ENCODE results near the gene MYO1F.

MYO1F gene

DNA sequence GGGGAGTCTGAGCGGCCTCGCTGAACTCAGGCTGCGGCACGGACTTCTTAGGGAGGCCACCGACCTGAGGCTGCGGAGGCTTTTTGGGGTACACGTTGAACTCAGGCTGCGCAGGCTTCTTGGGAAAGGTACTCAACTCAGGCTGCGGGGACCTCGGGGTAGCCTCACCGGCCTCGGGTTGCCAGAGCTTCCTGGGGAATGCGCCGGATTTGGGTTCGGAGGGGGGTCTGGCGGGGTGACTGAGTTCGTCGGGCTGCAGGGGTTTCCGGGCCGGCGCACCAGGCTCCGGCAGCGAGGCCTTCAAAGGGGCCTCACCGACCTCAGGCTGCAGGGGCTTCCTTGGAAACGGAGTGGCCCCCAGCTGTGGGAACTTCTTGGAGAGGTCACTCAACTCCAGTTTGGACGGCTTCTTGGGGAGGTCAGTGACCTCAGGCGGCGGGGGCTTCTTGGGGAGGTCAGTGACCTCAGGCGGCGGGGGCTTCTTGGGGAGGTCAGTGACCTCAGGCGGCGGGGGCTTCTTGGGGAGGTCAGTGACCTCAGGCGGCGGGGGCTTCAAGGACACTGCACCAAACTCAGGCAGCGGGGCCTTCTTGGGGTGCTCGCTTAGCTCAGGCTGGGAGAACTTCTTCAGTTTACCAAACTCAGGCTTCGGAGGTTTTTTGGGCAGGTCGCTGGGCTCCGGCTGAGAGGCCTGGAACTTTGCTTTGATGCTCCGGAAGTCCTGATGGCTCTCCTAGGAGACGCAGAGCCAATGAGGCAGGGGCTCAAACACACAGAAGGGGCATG, 78.0 kb downstream of the MYO1F start:
- DNase-seq (ENCODE audit: low read depth in 1 of 2, low spot score in 1 of 2), result no peak

- no peak for DNase-seq (ENCODE audit: low read depth in 1 of 2, low spot score in 1 of 2)
These were observed 78.9 kb downstream of the MYO1F start for GRCh38 chr19:8498295-8498694.

DNA sequence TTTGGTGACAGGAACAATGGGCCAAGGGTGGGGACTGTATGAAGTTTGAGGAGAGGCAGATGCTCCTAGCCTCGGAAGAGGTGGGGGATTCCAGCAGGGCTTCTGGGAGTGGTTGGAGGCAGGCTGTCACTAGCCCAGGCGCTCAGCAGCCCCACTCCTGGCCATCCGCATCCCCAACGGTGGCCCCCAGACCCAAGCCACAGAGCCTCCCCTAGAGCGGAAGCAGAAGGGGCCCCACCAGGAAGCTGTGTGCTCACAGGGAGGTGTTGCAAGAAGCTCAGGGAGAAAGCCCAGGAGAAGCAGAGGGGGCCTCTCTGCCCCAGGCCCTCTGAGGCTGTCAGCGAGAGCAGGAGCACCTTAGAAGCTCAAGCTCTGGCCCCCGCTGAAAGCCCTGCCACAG, 83.1 kb downstream of the MYO1F start:
- DNase-seq (ENCODE audit: low read depth in 1 of 2, low spot score in 1 of 2), result no peak

DNA sequence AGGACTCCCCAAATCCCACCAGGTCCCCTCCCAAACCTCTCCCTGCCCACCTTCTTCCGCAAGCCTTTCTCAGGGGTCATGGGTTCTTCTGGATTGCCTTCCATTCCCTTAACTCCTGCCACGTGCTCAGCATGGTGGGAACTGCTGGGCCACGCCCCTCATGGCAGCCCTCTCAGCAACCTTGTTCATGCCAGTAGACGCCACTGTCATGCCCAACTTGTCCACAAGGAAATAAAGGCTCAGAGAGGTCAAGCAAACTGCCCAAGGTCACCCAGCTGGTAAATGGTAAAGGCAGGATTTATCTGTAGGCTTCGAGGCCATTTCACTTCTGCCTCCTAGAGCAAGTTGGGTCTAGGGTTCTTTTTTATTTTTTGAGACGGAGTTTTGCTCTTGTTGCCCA, 85.7 kb downstream of the MYO1F start:
- no peak for DNase-seq (ENCODE audit: low read depth in 1 of 2, low spot score in 1 of 2)

DNA sequence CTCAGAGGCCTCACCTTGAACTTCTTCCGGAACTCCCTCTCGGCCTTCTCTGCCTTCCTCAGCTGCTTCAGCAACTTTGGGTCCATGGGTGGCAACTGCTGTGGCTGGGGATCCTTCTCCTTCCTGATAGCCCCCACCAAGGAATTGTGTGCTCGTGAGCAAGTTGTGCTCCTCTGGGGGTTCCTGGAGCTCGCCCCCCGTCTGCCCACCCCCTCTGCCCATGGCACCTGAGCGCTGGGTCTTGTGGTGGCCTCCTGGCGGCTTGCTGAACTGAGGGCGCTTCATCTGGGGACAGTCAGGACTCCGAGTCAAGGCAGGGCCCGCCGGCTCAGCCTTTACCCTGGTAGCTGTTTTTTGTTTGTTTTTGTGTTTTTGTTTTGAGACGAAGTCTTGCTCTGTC, 86.4 kb downstream of the MYO1F start:
- DNase-seq (ENCODE audit: low read depth in 1 of 2, low spot score in 1 of 2), result no peak

- DNase-seq (ENCODE audit: low read depth in 1 of 2, low spot score in 1 of 2), result no peak
These were observed 86.9 kb downstream of the MYO1F start for GRCh38 chr19:8490395-8490760.

GRCh38 chr19:8489561-8490394, 87.5 kb downstream of the MYO1F start:
- DNase-seq (ENCODE audit: low read depth in 1 of 2, low spot score in 1 of 2), result no peak

DNA sequence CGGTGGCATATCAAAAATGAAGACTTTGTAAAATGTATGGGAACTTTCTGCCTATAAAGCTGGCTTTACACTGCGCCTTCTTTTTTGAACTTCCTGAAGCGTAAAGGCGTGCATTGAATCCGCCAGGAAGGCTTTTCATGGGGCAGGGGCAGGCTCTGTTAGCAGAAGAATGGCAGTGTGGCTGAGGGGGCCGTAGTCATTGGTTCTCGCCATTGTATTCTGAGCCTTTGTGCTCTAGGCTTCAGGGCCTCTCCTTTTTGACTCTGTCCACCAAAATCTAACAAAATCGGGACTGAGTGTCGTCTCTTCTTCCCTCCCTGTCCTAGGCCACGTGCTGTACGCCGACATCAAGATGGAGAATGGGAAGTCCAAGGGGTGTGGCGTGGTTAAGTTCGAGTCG, 88.9 kb downstream of the MYO1F start:
- DNase-seq (ENCODE audit: low read depth in 1 of 2, low spot score in 1 of 2), result no peak

- DNase-seq (ENCODE audit: low read depth in 1 of 2, low spot score in 1 of 2), result peak in 1 of 2 donors; percentile 28
These were observed 89.9 kb downstream of the MYO1F start for GRCh38 chr19:8487137-8487851.

- no peak for DNase-seq (ENCODE audit: low read depth in 1 of 2, low spot score in 1 of 2)
These were observed 90.5 kb downstream of the MYO1F start for GRCh38 chr19:8486661-8487136.

GRCh38 chr19:8485561-8486371, 91.5 kb downstream of the MYO1F start:
- DNase-seq (ENCODE audit: low read depth in 1 of 2, low spot score in 1 of 2), result no peak

- no peak for DNase-seq (ENCODE audit: low read depth in 1 of 2, low spot score in 1 of 2)
These were observed 92.8 kb downstream of the MYO1F start for GRCh38 chr19:8484331-8484894.

GRCh38 chr19:8483165-8483564, 94.1 kb downstream of the MYO1F start:
- no peak for DNase-seq (ENCODE audit: low read depth in 1 of 2, low spot score in 1 of 2)

DNA sequence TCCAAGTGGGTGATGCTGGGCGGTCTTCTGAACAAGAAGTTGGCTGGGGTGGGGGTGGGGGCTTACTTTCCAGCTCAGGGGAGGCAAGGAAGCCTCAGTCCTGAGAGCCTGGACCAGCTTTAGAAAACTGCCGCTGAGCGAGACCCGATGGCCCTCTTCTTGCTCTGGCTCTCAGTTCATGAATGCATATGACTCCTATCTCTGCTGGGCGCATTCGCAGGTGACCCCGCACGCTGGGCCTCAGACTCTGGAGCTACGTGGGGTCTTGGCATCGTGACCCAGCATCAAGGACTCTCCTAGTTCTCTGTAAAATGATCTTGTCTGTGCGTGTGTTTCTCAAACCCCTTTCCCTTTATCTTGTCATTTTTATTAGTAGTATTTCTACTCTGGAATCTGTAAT, 94.5 kb downstream of the MYO1F start:
- no peak for DNase-seq (ENCODE audit: low read depth in 1 of 2, low spot score in 1 of 2)

- DNase-seq (ENCODE audit: low read depth in 1 of 2, low spot score in 1 of 2), result no peak
These were observed 95.6 kb downstream of the MYO1F start for GRCh38 chr19:8481616-8482015.

DNA sequence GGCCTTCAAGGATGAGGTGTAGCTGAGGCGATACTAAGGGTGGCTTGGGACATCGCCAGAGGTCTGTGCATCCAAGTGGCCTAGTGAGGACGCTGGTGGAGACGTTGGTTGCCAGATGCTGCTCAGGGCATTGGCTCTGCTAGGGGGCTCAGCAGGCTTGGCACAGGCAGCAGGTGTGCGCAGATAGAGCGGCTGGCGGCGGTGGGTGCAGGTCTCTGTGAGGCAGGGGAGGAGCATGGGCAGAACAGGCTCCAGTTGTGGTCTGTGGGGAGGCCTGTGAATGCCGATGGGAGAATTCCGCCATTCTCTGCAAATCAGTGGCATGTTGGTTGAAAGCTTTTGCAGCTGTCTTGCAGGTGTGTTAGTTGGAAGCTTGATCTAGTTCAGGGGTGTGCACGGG, 96.0 kb downstream of the MYO1F start:
- DNase-seq (ENCODE audit: low read depth in 1 of 2, low spot score in 1 of 2), result no peak

- no peak for DNase-seq (ENCODE audit: low read depth in 1 of 2, low spot score in 1 of 2)
These were observed 98.6 kb downstream of the MYO1F start for GRCh38 chr19:8478598-8478997.

DNA sequence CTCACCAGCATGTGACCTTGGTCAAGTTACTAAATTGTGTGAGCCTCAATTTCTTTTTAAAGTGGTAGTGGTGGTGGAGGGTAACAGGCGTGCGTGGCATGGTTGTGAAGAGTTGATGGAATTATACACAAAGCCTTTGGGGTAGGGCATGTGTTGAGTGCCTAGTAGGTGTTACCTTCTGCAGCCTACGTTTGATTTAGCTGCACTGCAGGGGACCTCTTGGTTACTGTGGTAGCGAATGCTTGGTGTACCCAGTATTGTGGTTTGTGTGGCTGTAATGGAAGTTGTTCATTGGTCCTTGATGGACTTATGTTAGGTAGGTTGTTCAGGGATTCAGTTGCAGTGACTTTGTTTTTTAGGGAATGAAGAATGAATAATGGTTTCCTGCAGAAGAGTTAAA, 99.4 kb downstream of the MYO1F start:
- DNase-seq (ENCODE audit: low read depth in 1 of 2, low spot score in 1 of 2), result no peak

GRCh38 chr19:8476524-8476923, 100.7 kb downstream of the MYO1F start:
- no peak for DNase-seq (ENCODE audit: low read depth in 1 of 2, low spot score in 1 of 2)

DNA sequence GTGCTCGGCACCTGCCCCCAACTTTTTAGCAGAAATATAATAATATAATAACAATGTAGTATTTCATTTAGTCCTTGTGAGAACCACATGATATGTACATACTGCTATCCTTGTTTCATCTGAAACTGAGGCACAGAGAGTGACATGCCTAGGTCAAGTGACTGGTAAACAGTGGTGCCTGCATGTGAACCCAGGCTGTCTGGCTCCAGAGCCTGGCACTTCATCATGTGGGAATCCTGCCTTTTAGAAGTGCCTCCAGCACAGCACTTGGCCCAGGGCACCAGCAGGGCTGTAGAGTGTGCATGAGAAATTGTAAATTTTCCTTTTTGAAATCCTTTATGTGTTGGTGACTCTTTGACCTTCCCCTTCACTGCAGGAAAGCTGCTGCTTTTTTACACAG, 102.2 kb downstream of the MYO1F start:
- DNase-seq (ENCODE audit: low read depth in 1 of 2, low spot score in 1 of 2), result no peak
